ENCODE data around the gene RAB25.

The RAB25 gene

DNA sequence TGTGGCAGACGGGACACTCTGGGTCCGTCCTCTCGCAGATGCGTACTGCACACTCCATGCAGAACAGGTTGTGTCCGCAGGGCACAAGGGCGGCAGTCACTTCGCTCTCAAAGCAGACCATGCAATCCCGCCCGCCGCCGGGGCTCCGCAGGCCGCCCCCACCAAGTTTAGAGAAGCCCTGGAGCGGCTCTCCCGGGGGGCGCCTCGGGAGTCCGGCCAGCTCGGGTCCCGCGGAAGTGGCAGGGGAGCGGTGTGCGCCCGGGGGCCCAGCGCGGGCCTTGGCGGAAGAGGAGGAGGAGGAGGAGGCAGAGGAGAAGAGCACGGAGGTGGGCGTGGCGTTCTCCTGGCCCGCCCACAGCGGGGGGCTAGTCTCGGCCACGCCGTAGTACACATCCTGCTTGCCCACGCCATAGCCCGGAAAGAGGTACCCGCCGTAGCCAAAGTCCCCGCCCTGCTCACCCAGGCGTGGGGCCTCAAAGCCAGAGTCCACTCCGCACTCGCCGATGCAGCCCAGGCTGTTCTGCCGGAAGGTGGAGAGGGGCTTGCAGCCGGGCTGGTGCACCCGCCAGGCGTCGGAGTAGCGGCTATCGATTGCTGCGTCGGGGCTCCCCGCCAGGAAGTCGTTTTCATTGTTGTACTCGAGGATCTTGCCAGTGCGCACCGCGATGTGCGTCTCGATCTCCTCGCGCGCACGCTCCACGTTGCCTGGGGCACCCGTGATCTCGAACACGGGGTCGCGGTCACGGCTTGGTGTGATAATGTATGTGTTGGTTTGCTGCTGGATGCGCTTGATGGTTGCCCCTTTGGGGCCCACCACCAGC lies 15.9 kb downstream of the RAB25 start:
- TF ChIP-seq, protein P1, sequence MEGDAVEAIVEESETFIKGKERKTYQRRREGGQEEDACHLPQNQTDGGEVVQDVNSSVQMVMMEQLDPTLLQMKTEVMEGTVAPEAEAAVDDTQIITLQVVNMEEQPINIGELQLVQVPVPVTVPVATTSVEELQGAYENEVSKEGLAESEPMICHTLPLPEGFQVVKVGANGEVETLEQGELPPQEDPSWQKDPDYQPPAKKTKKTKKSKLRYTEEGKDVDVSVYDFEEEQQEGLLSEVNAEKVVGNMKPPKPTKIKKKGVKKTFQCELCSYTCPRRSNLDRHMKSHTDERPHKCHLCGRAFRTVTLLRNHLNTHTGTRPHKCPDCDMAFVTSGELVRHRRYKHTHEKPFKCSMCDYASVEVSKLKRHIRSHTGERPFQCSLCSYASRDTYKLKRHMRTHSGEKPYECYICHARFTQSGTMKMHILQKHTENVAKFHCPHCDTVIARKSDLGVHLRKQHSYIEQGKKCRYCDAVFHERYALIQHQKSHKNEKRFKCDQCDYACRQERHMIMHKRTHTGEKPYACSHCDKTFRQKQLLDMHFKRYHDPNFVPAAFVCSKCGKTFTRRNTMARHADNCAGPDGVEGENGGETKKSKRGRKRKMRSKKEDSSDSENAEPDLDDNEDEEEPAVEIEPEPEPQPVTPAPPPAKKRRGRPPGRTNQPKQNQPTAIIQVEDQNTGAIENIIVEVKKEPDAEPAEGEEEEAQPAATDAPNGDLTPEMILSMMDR (IDR thresholded peaks at IDR 0.05; ENCODE audit: poor library complexity, severe bottlenecking): no peak
- no peaks in the 10 kb centered on the region for H3K27me3 ChIP-seq (ENCODE audit: insufficient read depth, poor library complexity, severe bottlenecking)
- no peak for ATAC-seq (ENCODE audit: low read depth)
- H3K4me3 ChIP-seq (ENCODE audit: severe bottlenecking): no peak overlapping the region
- DNase-seq (ENCODE audit: low spot score): no peak
- no peaks in the 10 kb centered on the region for H3K4me1 ChIP-seq (ENCODE audit: insufficient read depth, poor library complexity, severe bottlenecking)
- peaks cover 4% of the 10 kb centered on the region; the same call in 1 of the 2 replicates for H3K36me3 ChIP-seq (ENCODE audit: low read depth)
- no peak overlapping the region for H3K27ac ChIP-seq (ENCODE audit: poor library complexity, severe bottlenecking)
- H3K9me3 ChIP-seq (ENCODE audit: severe bottlenecking): no peaks in the 10 kb centered on the region

DNA sequence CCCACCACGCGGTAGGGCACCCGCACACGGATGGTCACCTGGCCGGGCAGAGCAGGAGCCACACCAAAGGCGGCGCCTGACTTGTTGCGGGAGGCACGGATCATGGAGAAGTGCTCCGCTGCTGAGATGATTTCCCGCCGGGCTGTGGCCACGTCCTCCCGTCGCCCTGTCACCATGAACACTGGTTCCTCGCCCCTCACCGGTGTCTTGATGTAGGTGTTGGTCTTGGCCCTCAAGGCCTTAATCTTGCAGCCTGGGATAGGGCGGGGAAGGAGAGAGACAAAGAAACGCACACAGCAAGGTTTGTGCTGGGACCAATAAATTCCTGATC lies 16.4 kb downstream of the RAB25 start:
- Histone ChIP-seq H3K27me3 (ENCODE audit: insufficient read depth, poor library complexity, severe bottlenecking) (no peaks in the 10 kb centered on the region), H3K36me3 (ENCODE audit: low read depth) (peaks cover 4% of the 10 kb centered on the region; the same call in 1 of the 2 replicates), H3K4me1 (ENCODE audit: insufficient read depth, poor library complexity, severe bottlenecking) (no peaks in the 10 kb centered on the region), H3K4me3 (ENCODE audit: severe bottlenecking) (no peak overlapping the region), H3K27ac (ENCODE audit: poor library complexity, severe bottlenecking) (no peak overlapping the region), H3K9me3 (ENCODE audit: severe bottlenecking) (no peaks in the 10 kb centered on the region)
- no peak for DNase-seq (ENCODE audit: low spot score)
- TF ChIP-seq, protein P1 (IDR thresholded peaks at IDR 0.05; ENCODE audit: poor library complexity, severe bottlenecking): no peak
- no peak for ATAC-seq (ENCODE audit: low read depth)

DNA sequence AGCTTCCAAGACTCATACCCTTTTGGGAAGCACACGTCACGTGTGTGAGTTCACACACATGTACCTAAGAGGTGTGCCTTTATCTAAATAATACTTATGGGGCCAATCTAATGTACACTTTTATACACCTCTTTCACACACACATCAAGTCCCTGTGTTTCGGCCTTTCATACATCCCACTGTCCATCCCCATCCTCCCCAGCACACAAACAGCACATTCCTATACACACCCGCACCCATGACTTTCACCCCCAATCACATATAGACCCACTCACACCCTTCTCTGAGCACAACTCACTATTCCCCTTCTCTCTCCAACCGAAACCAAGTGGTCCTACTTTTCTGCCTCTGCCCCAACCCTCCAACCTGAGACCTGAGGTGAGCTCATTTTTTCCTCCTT lies 17.8 kb downstream of the RAB25 start:
- Histone ChIP-seq H3K27ac (ENCODE audit: poor library complexity, severe bottlenecking) (no peak overlapping the region), H3K4me3 (ENCODE audit: severe bottlenecking) (no peak overlapping the region), H3K4me1 (ENCODE audit: insufficient read depth, poor library complexity, severe bottlenecking) (no peaks in the 10 kb centered on the region), H3K36me3 (ENCODE audit: low read depth) (peaks cover 4% of the 10 kb centered on the region; the same call in 1 of the 2 replicates), H3K9me3 (ENCODE audit: severe bottlenecking) (no peaks in the 10 kb centered on the region), H3K27me3 (ENCODE audit: insufficient read depth, poor library complexity, severe bottlenecking) (no peaks in the 10 kb centered on the region)
- ATAC-seq (ENCODE audit: low read depth): no peak
- TF ChIP-seq, protein P1 (IDR thresholded peaks at IDR 0.05; ENCODE audit: poor library complexity, severe bottlenecking): no peak
- DNase-seq (ENCODE audit: low spot score): no peak

DNA sequence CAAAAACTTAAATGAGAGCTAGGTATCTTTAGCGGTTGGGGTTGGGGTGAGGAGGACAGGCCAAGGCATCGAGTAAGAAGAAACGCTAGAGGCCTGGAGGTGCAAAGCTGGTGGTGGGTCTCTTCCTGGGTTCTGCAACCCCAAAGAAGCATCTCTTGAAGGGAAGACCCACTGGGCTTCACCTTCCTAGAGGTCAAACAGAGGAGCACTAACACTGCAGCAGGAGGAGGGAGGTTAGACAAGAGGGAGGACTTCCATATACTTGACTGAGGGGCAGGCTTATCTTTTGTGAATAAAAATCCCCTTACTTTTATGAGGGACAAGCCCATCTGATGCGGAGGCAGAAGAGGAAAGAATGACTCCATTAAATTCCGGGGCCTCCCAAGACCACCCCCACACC lies 18.8 kb downstream of the RAB25 start:
- Histone ChIP-seq H3K9me3 (ENCODE audit: severe bottlenecking) (no peaks in the 10 kb centered on the region), H3K27me3 (ENCODE audit: insufficient read depth, poor library complexity, severe bottlenecking) (no peaks in the 10 kb centered on the region), H3K4me1 (ENCODE audit: insufficient read depth, poor library complexity, severe bottlenecking) (no peaks in the 10 kb centered on the region), H3K36me3 (ENCODE audit: low read depth) (0 out of 2 replicates have a peak, but pooled peaks cover 4% of the 10 kb centered on the region), H3K4me3 (ENCODE audit: severe bottlenecking) (no peak overlapping the region), H3K27ac (ENCODE audit: poor library complexity, severe bottlenecking) (no peak overlapping the region)
- DNase-seq (ENCODE audit: low spot score) (no peak), ATAC-seq (ENCODE audit: low read depth) (no peak)
- TF ChIP-seq, protein P1 (IDR thresholded peaks at IDR 0.05; ENCODE audit: poor library complexity, severe bottlenecking): no peak

DNA sequence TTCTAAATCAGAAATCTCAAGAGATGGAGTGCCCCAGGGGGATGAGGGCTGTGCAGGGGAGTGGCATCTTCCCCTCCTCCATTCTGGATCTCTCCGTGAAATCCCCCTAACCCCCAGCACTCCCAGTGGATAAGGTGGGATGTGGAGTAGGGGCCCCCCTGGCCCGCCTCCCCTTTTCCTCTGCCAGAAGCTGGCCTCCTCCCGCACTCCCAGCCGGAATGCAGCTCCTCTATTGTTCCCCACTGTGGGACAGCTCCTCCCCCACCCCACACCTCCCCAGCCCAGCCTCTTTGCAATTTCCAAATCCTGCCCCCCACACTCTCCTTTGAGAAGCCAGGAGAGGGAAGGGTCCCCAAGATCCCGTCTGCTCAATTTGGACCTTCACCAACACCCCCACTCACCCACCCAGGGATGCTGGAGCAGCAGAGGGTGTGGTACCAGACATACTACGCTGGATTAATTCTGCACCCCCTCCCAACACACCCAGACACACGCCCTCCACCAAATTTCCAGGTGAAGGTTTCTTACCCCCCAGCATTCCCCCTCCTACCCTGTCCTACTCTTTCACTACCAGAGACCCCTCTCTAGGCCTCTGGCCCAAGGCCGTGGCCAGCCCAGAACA lies 19.4 kb downstream of the RAB25 start:
- Histone ChIP-seq H3K4me3 (ENCODE audit: severe bottlenecking) (peak overlapping the region; percentile 70), H3K4me1 (ENCODE audit: insufficient read depth, poor library complexity, severe bottlenecking) (no peaks in the 10 kb centered on the region), H3K27me3 (ENCODE audit: insufficient read depth, poor library complexity, severe bottlenecking) (no peaks in the 10 kb centered on the region), H3K27ac (ENCODE audit: poor library complexity, severe bottlenecking) (no peak overlapping the region), H3K9me3 (ENCODE audit: severe bottlenecking) (no peaks in the 10 kb centered on the region), H3K36me3 (ENCODE audit: low read depth) (0 out of 2 replicates have a peak, but pooled peaks cover 4% of the 10 kb centered on the region)
- DNase-seq (ENCODE audit: low spot score) (no peak), ATAC-seq (ENCODE audit: low read depth) (no peak)
- TF ChIP-seq, protein P1 (IDR thresholded peaks at IDR 0.05; ENCODE audit: poor library complexity, severe bottlenecking): no peak

Measured in RWPE2 (cell line).